NCI-H446 treated with DMSO at 0.1 percent for 48 hours (cell line): ENCODE results near the gene LGR6.
"Not testable (repeated sequence)": the region's sequence is repeated elsewhere in the genome, so short reads cannot be mapped to it uniquely, and the experiment has no call there.

Experiments
- DNase-seq: peaks from one replicate; lab custom pipeline; 2025; lab: John Stamatoyannopoulos, UW

The LGR6 gene

DNA sequence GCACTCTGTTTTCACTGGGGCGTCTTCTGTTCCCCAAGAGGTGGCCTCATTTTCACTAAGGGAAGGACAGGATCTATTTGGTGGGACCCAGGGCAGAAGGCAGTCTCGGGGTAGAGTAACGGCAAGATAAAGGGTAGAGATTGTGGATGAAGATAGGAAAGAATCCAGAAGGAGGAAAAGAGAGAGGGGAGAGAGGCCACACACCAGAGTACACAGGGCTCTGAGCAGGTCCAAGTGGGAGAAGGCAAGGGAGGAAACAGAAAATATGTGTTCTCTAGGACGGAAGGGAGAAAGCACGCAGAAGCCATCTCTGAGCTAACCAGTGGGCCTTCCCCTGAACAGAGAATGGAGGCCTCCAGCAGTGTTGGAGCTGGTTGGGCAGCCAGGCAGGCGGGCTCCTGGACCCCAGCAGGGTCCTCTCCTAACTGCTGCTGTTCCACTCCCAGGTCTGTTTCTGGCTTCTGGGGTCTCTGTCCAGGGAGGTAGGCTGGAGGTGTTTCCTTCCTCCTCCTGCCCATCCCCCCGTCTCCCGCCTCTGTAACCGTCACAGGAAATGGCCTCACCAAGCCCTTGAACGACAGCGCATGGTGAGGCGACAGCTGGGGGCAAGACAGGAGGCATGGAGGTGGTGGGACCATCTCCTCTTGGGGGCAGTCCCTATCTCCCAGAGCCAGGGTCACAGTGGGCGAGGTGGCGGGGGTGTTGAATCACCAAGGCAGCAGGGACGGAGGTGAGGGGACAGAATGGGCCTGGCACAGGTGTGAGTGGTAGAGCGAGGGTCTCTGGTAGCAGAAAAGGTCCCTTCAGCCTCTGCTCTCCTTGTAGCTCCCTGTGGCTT is 33.8 kb upstream of the LGR6 start:
- DNase-seq: no peak

DNA sequence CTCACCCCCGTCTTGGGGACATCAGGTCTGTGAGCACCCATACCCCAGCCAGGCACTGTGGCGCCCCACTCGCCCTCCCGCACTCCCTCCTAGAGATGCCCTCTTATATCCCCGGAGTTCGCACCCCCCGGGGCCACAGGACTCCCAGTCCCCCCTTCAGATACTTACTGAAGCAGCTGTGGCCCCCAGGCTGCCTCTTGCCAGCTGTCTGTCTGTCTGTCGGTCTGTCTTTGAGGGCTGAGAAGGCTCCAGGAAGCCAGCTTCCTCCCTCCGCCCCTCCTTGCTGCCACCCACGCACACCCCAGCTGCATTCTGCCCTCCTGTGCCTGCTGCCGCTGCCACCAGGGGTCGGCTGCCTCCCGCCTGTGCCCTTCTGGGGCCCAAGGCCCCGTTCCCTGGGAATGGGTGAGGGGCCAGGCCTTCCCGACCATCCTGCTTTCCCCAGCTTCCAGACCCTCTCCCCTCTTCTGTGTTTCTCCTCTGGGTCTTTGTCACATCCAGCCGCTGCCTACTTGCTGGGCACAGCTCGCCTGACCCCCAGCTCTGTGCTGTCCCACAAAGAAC is 33.1 kb upstream of the LGR6 start, which contains the start of gene PTPN7:
Gene PTPN7 (minus strand): TSS at position 226 of the 564 bp plus-strand sequence. CDS start 1,200 bp downstream, outside the sequence.
- no peak for DNase-seq

DNA sequence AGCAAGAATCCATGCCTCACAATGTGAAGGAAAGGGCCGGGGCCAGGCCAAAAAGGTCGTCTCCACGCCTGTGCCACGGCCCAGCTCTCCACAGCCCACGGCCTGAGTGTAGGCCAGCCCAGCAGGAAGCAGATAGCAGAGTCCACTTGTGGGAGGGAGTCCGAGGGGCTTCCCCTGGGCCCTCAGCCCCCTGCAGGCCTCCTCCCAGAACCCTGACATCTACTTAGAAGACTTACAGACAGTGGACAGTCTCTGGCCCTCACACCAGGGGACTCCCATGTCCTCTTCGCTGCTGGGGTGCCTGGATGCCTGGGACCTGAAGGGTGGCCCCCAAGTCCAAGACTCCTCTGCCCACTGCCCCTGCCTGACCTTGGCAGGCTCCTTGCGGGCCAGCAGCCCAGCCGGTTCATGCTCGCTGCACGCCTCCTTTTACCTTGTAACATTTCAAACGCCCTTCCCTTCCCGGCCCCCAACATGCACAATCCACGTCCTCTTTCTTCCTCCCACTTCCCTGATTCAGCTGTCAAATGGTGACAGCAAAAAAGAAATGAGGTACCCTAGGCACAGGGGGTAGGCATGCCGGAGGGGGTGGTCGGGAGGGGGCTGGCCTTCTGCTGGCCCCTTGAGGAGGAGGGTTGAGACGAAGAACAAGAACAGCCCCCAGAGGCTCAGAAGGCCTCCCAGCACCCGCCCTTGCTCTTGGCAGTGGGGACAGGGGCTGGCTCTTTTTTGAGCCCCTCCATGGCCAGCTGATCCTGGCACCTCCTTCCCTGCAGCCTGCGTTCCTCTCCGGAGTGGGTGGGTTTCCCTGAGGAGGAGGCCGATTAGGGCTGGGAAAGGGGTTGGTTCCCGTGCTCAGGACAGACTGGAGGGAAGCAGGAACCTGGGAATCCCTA is 32.2 kb upstream of the LGR6 start:
- no peak for DNase-seq

DNA sequence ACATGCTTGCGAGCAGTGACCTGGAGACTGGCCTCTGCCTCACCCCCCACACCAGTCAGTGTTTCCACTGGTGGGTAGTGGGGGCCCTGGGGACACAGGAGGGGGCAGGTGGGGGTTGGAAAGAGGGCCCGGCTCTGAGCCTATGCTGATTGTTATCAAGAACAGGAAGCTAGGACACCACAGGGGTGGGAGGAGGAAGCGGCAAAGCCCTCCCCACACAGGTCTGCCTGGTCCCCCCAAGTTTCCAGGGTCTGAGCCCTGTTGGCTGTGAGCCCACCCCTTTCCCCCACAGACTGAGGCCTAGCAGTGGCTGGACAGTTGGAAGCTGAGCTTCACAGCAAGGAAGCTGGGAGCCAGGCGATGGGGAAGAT is 31.6 kb upstream of the LGR6 start:
- DNase-seq: no peak

DNA sequence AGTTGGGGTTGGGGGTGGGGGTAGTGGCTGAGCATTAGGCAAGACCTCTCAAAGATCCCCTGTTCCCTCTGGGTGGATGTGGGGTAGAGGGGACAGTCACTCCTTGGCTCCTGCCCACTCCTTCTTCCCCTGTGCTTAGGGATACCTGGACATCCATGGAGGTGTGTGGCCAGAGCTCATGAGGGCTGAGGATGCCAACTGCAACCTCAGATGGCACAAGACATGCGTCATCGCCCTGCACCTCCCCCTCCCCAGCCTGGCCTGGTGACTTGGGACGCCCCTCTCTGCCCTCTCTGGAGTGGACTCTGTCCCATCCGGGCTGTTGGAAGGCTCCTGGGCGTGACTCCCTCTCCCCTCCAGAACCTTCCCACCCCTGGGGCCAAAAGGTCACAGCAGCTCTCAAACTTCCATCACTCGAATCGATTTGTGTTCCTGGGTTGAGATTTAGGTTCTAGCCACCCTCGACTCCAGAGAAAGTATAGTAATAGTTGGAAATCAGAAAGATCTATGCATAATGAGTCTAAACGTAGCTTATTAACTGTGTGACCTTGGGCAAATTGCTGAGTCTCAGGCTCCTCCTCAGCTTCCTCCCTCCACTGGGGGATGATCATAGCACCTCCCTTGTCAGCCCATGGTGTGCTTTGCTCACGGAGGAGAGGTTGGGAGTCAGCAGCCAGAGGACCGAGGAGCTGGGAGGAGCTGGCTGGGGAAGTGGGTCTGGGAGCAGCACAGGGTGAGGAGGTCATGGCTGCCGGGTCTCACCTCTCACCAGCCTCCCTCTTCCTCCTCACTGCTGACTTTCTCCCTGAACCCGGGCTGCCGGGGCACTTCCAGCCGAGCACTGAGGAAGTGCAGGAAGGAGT is 30.9 kb upstream of the LGR6 start:
- DNase-seq: no peak

DNA sequence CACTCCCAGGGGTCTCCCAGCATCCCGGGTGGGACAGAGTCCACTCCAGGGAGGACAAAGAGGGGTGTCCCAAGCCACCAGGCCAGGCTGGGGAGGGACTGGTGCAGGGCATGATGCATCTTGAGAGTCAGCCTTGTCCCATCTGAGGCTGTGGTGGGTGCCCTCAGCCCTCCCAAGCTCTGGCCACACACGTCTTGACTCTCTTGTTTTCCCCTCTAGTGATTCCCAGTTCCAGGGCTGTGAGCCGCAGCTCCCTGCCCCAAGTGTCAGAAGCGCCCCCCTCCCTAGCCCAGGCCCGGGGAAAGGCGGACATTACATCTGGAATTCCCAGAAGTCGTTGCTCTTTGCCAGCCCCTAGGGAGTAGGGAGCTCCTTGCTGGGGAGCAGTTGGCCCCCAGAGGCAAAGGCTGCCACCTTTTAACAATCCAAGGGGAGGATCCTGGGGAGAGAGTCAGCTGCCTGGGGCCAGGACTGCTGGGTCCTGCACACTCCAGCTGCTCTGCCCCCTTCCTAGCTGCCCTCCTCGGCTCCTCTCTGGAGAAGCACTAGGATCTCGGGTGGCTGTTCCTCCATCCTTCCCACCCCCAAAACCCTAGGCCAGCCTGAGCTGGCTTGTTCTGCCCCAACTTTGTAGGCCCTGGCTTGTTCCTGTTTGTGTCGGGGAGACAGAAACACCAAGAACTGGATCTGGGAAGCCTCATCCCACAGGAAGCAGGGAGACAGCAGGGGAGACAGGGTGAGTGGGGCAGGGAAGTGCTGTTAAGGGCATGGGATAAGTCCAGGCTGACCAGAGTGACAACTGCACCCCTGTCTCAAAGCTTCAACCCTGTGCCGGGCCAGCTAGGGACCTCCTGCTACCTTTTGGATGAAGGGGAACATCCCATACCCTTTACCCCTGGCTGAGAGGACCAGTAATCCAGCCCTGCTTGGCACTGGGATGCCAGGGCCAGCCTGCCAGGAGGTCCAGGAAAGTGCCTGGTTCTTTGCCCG is 30.0 kb upstream of the LGR6 start:
- no peak for DNase-seq

DNA sequence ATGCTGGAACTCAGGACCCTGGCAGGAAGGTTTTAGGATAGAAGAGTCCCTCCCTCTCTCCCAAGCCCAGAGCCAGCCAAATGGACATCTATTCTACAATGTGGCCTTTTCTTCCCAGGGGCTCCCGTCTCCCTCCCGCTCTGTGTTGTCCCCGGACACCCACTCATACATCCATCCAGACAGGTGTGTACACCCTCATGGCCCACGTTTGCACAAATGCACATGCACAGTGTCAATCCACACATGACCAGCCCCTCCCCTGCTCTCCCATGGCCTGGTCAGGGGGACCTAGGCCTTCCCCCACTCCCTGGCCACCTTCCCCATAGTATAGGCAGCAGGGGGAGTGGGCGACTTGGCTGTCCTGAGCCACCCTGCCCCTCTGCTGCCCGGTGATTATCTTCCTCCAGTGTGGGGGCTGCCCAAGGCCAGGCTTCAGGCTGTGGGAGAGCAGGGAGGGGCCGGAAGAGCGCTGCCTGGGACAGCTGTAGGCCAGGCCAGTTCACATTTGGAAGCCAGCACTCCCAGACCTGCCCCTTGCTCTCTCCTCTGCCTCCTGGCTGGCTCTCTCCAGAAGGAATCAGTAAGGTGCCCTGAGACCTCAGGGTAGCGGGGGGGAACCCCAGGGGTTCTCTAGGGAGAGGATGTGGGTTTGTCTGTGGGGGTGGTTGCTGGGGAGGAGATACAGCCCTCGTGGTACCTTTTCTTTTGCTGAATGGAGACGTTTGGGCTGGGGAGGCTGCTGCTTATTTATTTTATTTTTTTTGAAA is 29.1 kb upstream of the LGR6 start:
- DNase-seq: no peak

DNA sequence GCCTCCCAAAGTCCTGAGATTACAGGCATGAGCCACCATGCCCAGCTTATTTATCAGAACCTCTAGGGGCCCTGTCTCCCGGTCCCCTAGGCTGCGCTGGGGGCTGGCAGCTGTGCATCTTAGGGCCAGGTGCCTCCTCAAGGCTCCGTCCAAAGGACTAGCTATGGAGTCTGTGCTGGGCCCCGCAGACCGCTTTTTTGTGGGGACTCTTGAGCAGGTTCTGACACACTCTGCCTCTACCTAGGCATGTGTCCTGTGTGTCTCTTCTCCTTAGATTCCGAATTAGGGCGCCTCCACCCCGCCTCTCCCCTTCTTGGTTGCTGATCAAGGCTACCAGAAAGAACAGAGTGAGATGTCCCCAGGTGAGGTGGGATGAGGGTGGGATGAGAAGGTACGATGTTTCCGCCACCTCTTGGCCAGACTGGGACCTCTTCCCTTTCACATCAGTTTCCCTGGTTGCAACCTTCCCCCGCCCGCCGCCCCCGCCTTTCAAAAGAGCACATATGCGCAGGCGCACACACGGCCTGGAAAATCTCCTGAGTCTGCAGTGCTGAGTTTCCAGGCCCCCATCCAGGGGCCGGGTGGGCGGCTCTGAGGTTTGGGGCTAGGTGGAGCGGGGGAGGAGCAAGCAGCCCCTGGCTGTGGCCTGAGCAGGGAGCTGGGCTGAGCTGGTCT is 28.2 kb upstream of the LGR6 start:
- DNase-seq: no peak

DNA sequence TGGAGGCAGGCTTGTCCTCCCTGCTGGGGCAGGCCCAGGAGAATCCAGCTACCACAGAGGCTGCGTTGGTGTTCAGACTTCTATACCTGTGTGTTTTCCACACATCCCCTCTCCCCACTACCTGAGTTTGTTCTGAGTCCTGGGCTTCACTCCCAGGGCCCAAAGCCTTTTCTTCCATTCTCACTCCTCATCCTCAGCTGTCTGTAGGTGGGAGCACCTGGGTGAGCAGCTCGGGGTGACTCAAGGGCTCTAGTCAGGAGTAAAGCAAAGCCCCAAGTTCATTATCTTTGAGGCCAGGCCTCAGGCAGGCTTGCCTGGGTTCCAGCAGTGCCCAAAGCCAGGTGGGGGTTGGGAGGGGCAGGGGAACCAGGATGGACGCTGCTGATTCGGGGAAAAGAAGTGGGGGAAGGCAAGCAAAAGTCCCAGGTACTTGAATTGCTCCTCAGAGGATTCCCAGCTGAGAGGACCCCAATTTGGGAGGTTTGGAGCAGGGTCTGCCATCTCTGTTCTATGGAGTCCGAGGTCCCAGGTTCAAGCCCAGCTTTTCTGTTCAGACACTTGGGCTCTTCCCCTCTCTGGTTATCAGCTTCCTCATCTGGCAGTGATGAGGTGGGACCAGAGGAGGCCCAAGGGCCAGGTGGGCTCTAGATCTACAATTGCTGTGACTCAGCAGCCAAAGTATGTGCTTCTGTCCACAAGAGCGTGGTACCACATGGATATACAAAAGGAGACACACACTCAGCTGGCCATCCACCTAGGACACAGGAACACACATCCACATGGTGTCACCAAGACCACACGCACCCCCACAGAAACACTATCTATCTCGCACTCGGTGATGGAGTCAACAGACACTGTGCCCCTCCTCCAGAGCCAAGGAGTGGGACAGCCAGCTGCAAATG is 27.4 kb upstream of the LGR6 start:
- no peak for DNase-seq

DNA sequence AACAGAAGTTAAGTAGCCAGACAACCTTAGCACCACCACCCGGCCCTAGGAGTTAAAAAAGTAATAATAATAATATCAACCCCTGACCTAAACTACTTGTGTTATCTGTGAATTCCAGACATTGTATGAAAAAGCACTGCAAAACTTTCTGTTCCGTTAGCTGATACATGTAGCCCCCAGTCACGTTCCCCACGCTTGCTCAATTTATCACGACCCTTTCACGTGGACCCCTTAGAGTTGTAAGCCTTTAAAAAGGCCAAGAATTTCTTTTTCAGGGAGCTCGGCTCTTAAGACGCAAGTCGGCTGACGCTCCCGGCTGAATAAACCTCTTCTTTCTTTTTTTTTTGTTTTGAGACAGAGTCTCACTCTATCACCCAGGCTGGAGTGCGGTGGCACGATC is 26.5 kb upstream of the LGR6 start:
- not testable (repeated sequence) for DNase-seq

DNA sequence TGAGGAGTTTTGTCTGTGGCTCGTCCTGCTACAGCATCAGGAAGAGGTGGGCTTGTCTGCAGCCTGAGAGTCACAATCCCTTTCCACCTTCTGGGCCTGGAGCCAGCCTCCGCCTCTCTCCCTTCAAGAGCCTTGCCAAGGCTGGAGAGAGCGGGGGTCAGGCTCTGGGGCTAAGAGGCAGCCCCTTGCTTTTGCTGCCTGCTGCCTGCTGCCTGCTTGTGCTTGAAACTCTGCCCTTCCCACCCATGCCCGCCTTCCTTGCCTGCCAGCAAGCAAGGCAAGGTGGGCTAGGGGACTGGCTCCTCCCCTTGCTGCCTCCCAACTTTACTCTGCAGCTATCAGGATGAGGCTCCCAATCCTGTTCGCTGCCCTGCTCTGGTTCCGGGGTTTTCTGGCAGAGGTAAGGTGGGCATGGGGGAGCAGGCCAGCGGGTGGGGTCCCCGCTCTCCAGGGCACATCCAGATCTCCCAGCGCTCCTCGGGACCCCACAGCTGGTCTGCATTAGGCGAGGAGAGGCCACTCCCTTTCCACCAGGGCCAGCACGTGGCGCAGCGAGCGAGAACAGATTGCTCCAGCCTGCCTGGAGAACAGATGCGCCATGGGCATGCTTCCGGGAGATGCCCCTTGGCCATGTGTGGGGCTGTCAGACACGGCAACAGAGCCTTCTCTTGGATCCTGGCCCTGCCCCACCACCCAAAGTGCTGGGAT is 25.7 kb upstream of the LGR6 start:
- DNase-seq: peak; percentile 61

DNA sequence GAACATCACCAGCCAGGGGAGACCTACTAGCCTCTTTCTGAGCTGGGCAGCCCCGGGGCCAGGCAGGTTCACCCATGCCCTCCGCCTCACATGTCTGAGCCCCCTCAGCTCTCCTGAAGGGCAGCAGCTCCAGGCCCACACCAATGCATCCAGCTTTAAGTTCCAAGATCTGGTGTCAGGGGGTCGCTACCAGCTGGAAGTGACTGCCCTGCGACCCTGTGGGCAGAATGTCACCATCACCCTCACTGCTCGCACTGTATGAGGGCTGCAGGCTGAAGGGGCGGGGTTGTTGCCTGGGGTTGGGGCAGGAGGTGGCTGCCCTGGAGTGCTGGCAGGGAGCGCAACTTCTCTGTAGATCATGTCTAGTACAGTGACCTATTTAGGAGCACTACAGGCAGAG is 24.7 kb upstream of the LGR6 start:
- DNase-seq: no peak

DNA sequence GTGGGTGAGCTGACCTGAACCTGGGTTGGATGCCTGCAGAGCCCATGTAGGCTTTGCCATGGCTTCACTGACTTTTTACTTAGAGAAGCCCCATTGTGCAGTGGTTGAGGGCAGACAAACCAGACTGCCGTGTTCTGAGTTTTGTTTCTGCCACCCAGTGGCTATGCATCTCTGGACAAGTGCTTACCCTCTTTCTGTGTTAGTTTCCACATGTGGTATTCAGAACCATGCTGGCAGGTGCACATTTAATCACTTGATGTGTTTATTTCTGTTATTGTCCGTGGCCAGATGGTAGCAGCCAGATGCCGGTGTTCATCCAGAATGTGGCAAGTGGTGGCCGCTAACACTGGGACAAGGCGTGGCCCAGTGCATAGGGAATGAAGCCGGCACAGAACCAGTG is 22.9 kb upstream of the LGR6 start:
- DNase-seq: no peak

DNA sequence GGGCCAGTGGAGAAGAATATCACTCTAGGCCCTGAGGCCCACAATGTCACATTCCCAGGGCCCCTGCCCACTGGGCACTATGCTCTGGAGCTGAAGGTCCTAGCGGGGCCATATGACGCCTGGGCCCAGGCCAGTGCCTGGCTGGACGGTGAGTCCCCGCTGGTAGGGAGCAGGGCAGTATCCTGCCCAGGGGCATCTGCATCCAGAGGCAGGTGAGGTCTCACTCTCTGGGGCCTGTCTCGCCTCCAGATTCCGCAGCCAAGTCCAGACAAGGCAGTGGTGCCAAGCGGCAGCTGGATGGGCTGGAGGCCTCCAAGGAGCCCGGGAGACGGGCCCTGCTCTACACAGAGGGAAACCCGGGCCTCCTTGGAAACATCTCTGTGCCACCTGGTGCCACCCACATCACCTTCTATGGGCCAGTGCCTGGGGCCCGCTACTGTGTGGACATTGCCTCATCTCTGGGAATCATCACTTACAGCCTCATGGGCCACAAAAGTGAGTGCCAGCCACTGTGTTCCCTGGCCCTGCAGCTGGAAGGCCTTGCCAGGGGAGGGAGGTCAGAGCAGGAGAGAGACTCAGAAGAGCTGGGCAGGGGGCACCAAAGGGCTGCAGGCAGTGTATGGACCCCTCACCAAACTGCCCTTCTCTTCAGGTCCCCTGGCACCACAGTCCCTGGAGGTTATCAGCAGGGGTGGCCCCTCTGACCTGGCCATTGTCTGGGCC is 22.1 kb upstream of the LGR6 start:
- DNase-seq: no peak

DNA sequence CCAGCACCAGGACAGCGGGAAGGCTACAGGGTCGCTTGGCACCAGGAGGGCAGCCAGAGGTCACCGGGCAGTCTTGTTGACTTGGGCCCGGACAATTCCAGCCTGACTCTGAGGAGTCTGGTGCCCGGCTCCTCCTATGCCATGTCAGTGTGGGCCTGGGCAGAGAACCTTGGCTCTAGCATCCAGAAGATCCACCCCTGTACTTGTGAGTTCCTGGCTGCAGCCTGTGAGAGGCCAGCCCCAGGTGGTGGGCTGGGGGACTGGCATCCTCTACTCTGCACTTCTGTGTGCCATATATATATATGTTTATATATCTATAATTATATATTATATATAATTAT is 21.6 kb upstream of the LGR6 start:
- DNase-seq: no peak

DNA sequence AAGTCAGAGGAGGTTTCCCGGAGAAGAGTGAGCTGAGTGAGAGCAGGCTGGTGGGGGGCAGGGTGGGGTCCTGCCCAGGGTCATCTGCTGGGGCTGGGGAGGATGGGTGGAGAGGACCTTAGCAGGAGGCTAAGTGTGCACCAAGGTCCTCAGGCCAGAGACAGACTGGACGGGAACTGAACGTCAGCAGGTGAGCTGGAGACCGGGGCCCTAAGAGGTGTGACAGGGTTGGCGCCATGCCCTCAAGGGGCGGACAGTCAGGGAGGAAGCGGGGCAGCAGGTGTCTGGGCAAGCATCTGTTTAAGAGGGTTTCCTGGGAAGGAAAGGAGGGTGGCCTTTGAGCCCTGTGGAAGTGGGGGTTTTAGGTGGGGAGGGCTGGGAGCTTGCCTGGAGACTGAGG is 19.6 kb upstream of the LGR6 start:
- no peak for DNase-seq
